ENCODE measurements around the gene CCDC120.

The CCDC120 gene

GRCh38 chrX:49058794-49059193 lies at the start of gene CCDC120:
CCDC120 (plus strand) TSS chrX:49058999; CDS start chrX:49062042, 3,043 bp downstream.
- no peak for DNase-seq (ENCODE audit: low read depth)

GRCh38 chrX:49019050-49019449 lies 39.7 kb upstream of the CCDC120 start:
- no peak for DNase-seq (ENCODE audit: low read depth)

- no peak for DNase-seq (ENCODE audit: low read depth)
Measured at GRCh38 chrX:49019599-49020249, 39.1 kb upstream of the CCDC120 start.

- DNase-seq (ENCODE audit: low read depth): no peak
Measured at GRCh38 chrX:49029876-49030275, 28.9 kb upstream of the CCDC120 start.

DNA sequence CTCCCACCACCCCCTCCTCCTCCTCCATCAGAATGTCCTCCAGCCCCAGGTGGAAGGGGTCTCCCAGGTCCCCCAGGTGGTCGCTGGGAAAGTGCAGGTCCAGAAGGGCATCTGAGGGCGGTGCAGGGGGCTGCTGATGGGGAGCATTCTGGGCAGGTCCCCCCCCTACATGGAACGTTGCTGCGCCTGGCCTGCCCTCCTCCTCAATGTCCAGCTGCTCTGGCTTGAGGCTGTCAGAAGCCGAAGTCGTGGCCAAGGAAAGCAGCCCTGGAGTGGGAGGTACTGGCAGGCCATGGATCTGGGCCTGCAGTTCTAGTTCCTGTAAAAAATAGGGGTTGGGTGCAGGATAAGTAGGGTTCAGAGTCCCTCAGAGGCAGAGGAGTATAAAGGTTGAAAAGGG lies 28.5 kb upstream of the CCDC120 start:
- no peak for DNase-seq (ENCODE audit: low read depth)

DNA sequence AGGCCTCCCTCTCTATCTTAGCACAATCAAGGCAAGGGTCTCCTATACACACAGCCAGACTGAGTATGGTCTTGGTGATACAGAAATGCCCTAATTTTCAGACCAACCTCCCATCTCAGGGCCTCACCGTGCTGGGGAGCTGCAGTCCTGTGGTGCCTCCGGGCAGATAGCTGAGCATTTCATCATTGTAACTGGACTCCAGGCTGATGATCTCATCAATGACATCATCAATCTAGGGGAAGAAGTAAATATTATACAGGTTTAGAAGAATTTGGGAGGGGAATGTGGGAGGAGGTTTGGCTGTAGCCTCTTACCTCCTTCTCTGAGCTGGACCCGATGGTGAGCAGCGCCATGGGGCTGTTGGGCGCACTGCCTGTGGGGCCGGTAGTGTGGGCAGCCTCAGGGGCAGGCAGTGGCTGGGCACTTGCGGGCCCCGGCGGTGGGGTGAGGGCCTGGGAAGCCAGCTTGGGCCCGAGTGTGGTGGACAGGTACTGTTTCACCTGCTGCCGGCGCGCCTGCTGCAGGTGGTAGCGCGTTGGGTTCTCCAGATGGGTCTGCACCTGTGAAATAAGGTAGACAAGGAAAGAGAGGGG lies 20.8 kb upstream of the CCDC120 start:
- no peak for DNase-seq (ENCODE audit: low read depth)

GRCh38 chrX:49039598-49040375 lies 19.0 kb upstream of the CCDC120 start:
- DNase-seq (ENCODE audit: low read depth): peak; percentile 19

DNA sequence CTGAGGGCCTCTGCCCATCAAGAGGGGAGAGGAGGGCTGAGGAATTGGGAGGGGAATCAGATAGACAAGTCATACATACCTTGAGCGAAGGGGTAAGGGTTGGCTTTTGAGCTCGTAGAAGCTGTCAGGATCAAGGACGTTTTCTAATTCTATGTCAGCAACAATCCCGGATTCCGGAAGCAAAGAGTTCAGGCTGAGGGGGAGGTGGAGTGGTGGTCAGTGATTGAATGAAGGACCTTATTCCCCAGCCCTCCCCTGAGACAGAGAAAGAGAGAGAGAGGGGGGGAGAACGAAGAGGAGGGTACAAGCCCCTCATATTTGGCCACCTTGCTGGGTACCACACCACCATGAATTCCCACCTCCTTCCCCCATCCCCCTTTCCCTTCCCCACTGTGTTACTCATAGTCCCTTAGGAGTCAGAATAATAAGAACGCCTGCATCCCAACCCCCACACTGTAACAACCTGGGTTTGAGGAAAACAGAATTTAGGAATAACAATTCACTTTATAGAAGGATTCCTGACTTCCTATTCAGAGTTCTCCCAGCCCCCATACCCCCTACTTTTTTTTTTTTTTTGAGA lies 18.3 kb upstream of the CCDC120 start:
- DNase-seq (ENCODE audit: low read depth): no peak

GRCh38 chrX:49041744-49042580 lies 16.8 kb upstream of the CCDC120 start:
- no peak for DNase-seq (ENCODE audit: low read depth)

GRCh38 chrX:49042581-49043219 lies 16.1 kb upstream of the CCDC120 start:
- no peak for DNase-seq (ENCODE audit: low read depth)

DNA sequence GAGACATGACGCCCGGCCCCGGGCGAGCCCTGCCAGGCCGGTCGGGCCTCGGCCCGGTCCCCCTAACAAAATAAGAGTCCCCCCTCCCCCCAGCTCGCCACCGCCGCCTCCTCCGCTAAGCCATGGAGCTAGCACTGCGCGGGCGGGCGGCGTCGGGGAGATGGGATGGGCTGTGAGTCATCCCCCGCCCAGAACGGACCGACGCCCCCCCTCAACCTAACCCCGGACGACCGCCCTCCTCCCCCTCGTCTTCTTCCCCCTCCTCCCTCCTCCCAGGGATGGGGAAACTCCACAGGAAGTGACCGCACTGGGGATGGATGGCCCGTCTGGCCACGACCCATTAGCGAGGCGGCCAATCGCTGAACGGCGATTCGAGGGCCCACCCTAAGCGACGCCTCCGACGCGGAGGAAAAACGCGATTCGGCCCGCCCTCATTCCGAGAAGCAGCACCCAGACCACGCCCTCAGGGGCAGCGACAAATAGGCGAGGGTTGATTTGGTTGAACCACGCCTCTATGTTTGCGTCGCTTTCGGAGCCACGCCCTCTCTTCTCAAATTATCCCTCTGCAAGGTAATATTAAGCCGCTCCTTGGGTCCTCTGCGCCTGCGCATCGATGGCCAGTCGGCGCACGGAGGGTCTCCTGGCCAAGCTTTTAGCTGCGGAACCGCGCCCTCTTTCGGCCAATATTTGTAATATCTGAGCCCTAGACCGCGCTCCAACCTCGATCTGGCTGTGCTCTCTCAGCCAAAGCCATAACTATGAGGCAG lies 15.4 kb upstream of the CCDC120 start, which contains the start of gene TFE3:
TFE3 (minus strand) TSS at position 138 of the 767 bp plus-strand sequence; CDS start at position 7, 131 bp downstream.
- peak; percentile 91 for DNase-seq (ENCODE audit: low read depth)

DNA sequence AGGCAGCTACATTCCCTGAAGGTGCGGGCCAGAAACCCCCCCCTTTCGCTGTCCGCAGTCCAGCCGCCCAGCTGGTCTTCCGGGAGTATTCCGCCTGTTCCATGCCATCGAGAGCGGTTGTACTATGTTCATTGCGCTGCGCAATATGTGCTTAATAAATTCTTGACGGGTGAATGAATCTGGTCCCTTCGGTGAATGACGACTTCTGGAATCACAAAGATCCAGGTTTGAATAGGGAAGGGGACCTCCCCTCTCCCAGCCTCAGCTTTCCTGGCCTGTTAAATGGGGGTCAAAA lies 14.9 kb upstream of the CCDC120 start:
- DNase-seq (ENCODE audit: low read depth): no peak

- peak; percentile 53 for DNase-seq (ENCODE audit: low read depth)
Measured at GRCh38 chrX:49053223-49054072, 5.4 kb upstream of the CCDC120 start.

- no peak for DNase-seq (ENCODE audit: low read depth)
Measured at GRCh38 chrX:49054073-49054762, 4.6 kb upstream of the CCDC120 start.

DNA sequence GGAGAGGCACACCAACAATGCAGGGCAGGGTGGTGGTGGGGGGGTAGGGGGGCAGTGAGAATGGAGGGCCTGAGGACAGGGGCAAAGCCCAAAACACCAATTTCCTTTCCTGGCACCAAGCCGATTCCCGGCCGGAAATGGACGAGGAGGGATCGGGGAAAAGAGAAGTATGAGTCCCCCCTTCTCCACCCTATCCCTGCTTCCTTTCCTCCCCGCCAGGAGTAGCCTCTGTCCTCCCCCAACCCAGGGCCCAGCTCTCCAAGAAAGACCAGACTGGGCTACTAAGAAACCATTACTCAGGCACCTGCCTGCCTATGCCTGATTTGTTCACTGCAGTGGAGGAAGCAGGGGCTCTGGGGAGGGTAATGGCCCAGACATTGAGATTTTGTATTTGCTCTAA lies 402 bp downstream of the CCDC120 start:
- DNase-seq (ENCODE audit: low read depth): no peak

GRCh38 chrX:49059681-49060085 lies 884 bp downstream of the CCDC120 start:
- no peak for DNase-seq (ENCODE audit: low read depth)

DNA sequence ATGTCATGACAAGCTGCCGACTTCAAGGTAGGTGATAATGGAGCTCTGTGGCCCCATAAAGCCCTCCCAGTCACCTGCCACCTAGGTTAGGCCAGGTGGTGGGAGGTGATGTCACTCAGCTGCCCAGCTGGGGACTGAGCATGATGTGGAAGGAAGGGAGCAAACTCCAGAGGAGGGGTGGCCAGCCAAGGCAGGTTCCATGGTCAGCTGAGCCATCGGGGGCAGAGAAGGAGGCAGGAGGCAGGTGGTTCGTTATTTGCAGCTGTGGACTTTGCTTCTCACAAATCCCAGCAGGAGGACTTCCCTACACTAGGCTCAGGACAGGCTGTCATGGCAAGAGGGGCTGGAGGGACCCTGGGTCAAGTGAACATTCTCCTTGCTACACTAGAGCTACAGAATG lies 2.1 kb downstream of the CCDC120 start:
- DNase-seq (ENCODE audit: low read depth): no peak

- DNase-seq (ENCODE audit: low read depth): no peak
Measured at GRCh38 chrX:49061490-49061889, 2.7 kb downstream of the CCDC120 start.

DNA sequence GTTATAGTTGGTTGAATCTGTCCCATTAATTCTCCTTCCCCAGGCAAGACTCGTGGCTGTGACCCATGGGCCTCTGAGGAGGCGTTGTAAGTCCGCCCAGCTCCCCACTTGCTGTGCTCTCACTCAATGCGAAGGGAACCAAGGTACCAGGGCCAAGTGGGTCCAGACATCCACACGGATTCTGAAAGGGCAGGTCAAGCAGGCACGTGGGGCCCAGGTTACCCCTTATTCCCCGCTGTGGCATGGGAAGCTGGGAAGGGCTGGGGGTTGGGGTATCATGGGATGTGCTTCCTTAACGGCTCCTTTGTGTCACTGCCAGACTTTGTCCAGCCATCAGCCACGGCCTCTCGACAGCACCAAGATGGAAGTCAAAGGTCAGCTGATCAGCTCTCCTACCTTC lies 3.1 kb downstream of the CCDC120 start:
- no peak for DNase-seq (ENCODE audit: low read depth)

All from activated T-cell treated with anti-CD3 and anti-CD28 coated beads for 24 hours (primary cell).